AG09309 (cell line): ENCODE data around the gene SIGLEC5.

ENCODE experiments used
- DNase-seq: peaks from one replicate; pipeline ENCODE4 v3.0.0-alpha.2; 2010; ENCODE audit warnings: low read depth
- H3K4me3 ChIP-seq: 2 replicates; pipeline ENCODE4 v1.5.1; 2011; ENCODE audit warnings: mild to moderate bottlenecking, low read depth, low read length, moderate library complexity; ENCODE audit not compliant: control insufficient read depth
- CTCF ChIP-seq: IDR thresholded peaks from 2 replicates; pipeline ENCODE4 v1.5.1; 2011; ENCODE audit warnings: mild to moderate bottlenecking, low read depth, low read length, inconsistent platforms; ENCODE audit not compliant: insufficient read depth, control insufficient read depth; ENCODE audit errors: missing control alignments

Gene SIGLEC5

GRCh38 chr19:51644636-51645271 is 14.6 kb upstream of the SIGLEC5 start:
- H3K4me3 ChIP-seq: no peak overlapping the region
- DNase-seq: no peak
- no peak for TF ChIP-seq CTCF

- TF ChIP-seq CTCF: no peak
- no peak for DNase-seq
- no peak overlapping the region for H3K4me3 ChIP-seq
These were observed 11.4 kb upstream of the SIGLEC5 start for GRCh38 chr19:51641648-51642047.

GRCh38 chr19:51640386-51640785 is 10.2 kb upstream of the SIGLEC5 start:
- no peak for TF ChIP-seq CTCF
- no peak overlapping the region for H3K4me3 ChIP-seq
- no peak for DNase-seq

- no peak for DNase-seq
- no peak overlapping the region for H3K4me3 ChIP-seq
- TF ChIP-seq CTCF: no peak
These were observed 9.7 kb upstream of the SIGLEC5 start for GRCh38 chr19:51639916-51640315.

GRCh38 chr19:51637362-51637978 is 7.3 kb upstream of the SIGLEC5 start:
- no peak overlapping the region for H3K4me3 ChIP-seq
- peak; percentile 11 for TF ChIP-seq CTCF
- DNase-seq: no peak

- H3K4me3 ChIP-seq: no peak overlapping the region
- no peak for DNase-seq
- TF ChIP-seq CTCF: no peak
These were observed 1.9 kb upstream of the SIGLEC5 start for GRCh38 chr19:51632126-51632525.
